ENCODE results near the gene GSE1.

DNA sequence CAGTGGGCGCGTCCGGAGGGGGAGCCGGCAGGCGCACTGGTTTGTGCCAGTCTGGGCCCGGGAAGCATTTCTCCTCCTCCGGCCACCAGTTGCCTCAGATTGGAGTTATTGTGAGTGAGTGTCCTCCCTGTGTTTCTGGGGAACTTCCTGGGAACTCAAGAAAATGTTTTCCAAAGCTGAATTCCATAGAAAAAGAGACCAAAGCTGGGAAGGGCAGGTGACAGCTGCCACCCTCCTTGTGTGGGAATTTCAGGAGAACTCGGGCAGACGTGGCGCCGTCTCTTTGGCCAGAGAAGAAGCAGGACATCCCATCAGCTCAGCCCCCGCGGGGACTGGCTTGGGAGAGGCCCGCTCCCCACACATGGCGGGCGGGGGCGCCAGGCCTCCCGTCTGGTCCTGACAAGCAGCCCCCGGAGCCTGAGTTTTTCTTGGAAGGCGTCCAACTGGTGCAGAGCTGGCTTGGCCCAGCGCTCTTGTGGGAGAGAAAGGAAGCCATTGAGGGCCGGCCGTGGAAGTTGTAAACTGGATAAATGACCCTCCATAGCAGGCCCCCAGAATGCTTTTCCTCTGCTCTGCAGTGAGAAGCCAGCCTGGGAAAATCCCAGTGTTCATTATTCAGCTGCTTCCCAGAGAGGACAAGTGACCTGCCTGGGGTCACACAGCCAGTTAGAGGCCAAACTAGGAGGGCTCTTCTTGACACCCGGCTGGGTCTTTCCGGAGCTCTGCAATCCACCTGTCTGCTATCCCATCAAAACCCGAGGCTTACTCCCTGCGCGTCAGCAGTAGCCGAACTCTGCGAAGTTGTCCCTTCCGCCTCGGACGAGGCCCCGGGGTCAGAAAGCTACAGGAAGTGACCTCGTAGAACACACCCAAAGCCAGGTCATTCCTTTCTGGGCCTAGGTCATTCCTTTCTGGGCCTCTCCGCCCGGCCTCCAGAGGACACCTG lies 39.2 kb upstream of the GSE1 start:
- TF ChIP-seq, protein P1, sequence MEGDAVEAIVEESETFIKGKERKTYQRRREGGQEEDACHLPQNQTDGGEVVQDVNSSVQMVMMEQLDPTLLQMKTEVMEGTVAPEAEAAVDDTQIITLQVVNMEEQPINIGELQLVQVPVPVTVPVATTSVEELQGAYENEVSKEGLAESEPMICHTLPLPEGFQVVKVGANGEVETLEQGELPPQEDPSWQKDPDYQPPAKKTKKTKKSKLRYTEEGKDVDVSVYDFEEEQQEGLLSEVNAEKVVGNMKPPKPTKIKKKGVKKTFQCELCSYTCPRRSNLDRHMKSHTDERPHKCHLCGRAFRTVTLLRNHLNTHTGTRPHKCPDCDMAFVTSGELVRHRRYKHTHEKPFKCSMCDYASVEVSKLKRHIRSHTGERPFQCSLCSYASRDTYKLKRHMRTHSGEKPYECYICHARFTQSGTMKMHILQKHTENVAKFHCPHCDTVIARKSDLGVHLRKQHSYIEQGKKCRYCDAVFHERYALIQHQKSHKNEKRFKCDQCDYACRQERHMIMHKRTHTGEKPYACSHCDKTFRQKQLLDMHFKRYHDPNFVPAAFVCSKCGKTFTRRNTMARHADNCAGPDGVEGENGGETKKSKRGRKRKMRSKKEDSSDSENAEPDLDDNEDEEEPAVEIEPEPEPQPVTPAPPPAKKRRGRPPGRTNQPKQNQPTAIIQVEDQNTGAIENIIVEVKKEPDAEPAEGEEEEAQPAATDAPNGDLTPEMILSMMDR (IDR thresholded peaks at IDR 0.05), result no peak
- no peak for TF ChIP-seq ZFX (IDR thresholded peaks at IDR 0.05; ENCODE audit: borderline replicate concordance)
